ENCODE measurements around the gene EFNA3. TPM values are rescaled to one million over a fixed set of nuclear protein-coding genes. Genes with fewer than 3 reads are reported as not detected.

Gene EFNA3
- total RNA-seq, 1 experiment from 2014 or later, result 23.5 TPM

- Histone ChIP-seq H2AFZ (ENCODE audit: low read length) (peak overlapping the region; percentile 26; the same call in 1 of the 2 replicates), H3K4me1 (ENCODE audit: insufficient read depth, low read length) (peaks cover 71% of the 10 kb centered on the region), H3F3A (ENCODE audit: low read length, unreplicated experiment) (no peaks in the 10 kb centered on the region), H3K79me2 (ENCODE audit: low read length) (peaks cover 35% of the 10 kb centered on the region), H3K36me3 (ENCODE audit: low read depth, low read length) (peaks cover 19% of the 10 kb centered on the region), H3K9me2 (replicated peaks; ENCODE audit: low read length) (no peaks in the 10 kb centered on the region), H4K20me1 (ENCODE audit: low read length) (0 out of 2 replicates have a peak, but pooled peaks cover 6% of the 10 kb centered on the region), H3K27me3 (ENCODE audit: low read length) (no peaks in the 10 kb centered on the region), H3K9ac (ENCODE audit: low read length) (peak overlapping the region; percentile 95), H3K4me3 (ENCODE audit: low read length) (peak overlapping the region; percentile 85), H3K4me2 (ENCODE audit: low read length) (peak overlapping the region; percentile 97), H3K27ac (ENCODE audit: low read length) (peak overlapping the region; percentile 99), H3K9me3 (ENCODE audit: low read length) (no peaks in the 10 kb centered on the region)
- peak; percentile 61 for DNase-seq
- ATAC-seq, result peak; percentile 18
- TSS peak; percentile 52 for BruUV-seq (replicated peaks)
- ChIA-PET CTCF (interaction anchor here (0.5 to 2.8 kb wide), 5 partner anchors 37 to 135 kb away, joined by 3 to 14 read pairs (median 5); partner anchors contain the start of gene ZBTB7B), POLR2A (ENCODE audit: unreplicated experiment) (interaction anchor here (0.5 kb wide), 1 partner anchor 803 kb away, joined by 3 read pairs; no protein-coding TSS in a partner anchor)
- TF ChIP-seq EZH2 (IDR thresholded peaks at IDR 0.05; ENCODE audit: low read length, unreplicated experiment) (no peak), CTCF (conservative IDR thresholded peaks at IDR 0.05; ENCODE audit: low read depth, low read length) (no peak)
- intact Hi-C loops (cut with micrococcal nuclease), result no loop called here
These were observed 50.3 kb downstream of the EFNA3 start for GRCh38 chr1:155128755-155129473.

DNA sequence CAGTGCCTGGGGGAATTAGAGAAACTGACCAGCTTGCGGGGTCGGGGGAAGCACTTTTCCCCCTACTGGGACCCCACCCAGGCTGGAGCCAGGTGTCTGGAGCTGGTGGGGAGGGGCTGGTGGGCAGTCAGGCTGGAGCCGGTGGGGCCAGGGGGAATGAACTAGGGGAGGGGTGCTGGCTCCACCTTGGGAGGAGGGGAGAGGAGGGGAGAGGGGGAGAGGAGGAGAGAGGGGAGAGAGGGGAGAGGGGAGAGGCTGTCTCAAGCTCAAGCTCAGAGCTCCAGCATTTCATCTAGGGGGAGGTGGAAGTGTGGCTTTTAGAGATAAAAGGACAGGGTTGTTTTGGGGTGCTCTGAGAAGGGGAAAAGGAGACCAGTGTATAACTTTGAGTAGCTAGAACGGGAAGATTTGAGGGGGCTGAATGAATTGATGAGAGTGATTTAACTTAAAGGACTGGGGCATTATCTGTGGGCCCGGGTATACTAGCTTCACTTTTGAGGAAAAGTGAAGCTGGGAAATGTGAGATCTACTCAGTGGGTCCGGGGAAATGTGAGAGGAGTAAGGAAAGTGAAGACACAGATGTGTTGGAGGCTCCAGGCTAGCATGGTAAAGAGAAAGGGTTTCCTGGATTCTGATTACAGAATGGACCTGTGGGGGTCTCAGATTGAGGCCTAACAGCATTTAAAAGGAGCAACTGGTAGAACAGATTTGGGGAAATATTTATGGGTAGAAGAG is 51.8 kb downstream of the EFNA3 start:
- DNase-seq (no peak), ATAC-seq (no peak)
- Histone ChIP-seq H3K36me3 (ENCODE audit: low read depth, low read length) (peaks cover 22% of the 10 kb centered on the region), H3K4me2 (ENCODE audit: low read length) (peak overlapping the region; percentile 97), H3K9me3 (ENCODE audit: low read length) (no peaks in the 10 kb centered on the region), H3K9me2 (replicated peaks; ENCODE audit: low read length) (no peaks in the 10 kb centered on the region), H3K79me2 (ENCODE audit: low read length) (peaks cover 35% of the 10 kb centered on the region), H3K9ac (ENCODE audit: low read length) (peak overlapping the region; percentile 95), H3K27me3 (ENCODE audit: low read length) (no peaks in the 10 kb centered on the region), H3K4me3 (ENCODE audit: low read length) (peak overlapping the region; percentile 85), H3K27ac (ENCODE audit: low read length) (peak overlapping the region; percentile 99), H3F3A (ENCODE audit: low read length, unreplicated experiment) (no peaks in the 10 kb centered on the region), H2AFZ (ENCODE audit: low read length) (no peak overlapping the region), H3K4me1 (ENCODE audit: insufficient read depth, low read length) (peaks cover 71% of the 10 kb centered on the region), H4K20me1 (ENCODE audit: low read length) (0 out of 2 replicates have a peak, but pooled peaks cover 6% of the 10 kb centered on the region)
- ChIA-PET CTCF (interaction anchor here (0.6 to 2.8 kb wide), 4 partner anchors 33 to 42 kb away, joined by 4 to 14 read pairs (median 5); partner anchors contain the start of gene KRTCAP2), POLR2A (ENCODE audit: unreplicated experiment) (interaction anchor here (0.6 to 0.8 kb wide), 2 partner anchors 9 to 187 kb away, joined by 3 to 5 read pairs; no protein-coding TSS in a partner anchor)
- BruUV-seq (replicated peaks), result no TSS peak
- TF ChIP-seq CTCF (conservative IDR thresholded peaks at IDR 0.05; ENCODE audit: low read depth, low read length) (no peak), EZH2phosphoT487 (IDR thresholded peaks at IDR 0.05; ENCODE audit: borderline replicate concordance, low read length) (no peak), EZH2 (IDR thresholded peaks at IDR 0.05; ENCODE audit: low read length, unreplicated experiment) (no peak)
- intact Hi-C loops (cut with micrococcal nuclease), result no loop called here

Data from PC-3 (cell line).